GM21529 (cell line): Measurements from ENCODE around the gene TMEM141.
A peak's percentile ranks its signal among the peaks of the same experiment; 100 is the strongest.
"Not testable (repeated sequence)": the region's sequence is repeated elsewhere in the genome, so short reads cannot be mapped to it uniquely, and the experiment has no call there.

ENCODE experiments used
- ATAC-seq: cut with Tn5 transposase; IDR thresholded peaks from one replicate; pipeline ENCODE4 v1.9.1; 2021; ENCODE audit not compliant: unreplicated experiment

The TMEM141 gene

DNA sequence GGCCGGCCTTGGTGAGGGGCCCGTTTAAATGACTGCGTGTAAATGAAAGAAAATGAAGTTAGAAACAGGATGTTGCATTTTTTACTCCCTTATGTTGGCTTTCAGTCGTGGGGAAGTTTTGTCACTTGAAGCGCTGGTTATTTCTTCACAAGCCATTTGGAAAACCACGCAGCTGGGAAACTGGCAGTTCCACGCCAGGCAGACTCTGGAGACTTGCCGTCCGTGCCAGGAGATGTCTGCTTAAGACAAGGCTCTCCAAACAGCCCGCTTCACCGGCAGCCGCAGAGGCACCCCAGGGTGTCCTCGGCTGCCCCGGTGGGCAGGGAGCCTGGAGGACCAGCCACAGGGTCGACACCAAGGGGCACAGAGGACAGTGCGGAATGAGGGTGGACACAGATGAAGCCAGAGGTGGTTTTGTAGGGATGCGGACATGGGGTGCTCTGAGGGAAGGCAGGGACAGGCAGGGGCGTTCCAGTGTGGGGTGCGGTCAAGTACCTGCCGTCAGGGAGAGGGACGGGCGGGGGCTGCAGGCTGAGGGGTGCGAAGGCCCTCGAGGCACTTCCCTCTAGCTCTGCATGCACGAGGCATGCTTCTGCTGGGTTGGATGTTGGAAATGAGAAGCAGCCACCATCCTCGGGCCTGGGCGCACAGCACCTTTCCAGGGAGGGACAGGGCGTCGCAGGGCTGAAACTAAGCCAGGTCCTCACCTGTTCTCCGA, 40.0 kb downstream of the TMEM141 start:
- no peak for ATAC-seq

DNA sequence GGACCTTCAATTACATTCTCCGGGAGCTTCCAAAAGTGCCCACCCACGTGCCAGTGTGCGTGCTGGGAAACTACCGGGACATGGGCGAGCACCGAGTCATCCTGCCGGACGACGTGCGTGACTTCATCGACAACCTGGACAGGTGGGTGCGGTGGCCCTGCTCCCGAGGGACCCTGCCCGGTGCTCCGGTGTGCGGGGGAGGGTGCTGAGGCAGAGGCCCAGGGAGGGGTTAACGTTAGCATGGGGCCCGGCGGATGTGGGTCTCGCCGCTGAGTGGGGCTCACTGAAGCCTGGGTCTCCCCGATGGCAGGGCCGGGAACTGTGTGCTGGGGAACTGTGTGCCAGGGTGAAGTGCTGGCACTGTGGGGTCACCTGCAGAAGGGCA, 40.6 kb downstream of the TMEM141 start:
- ATAC-seq: no peak

DNA sequence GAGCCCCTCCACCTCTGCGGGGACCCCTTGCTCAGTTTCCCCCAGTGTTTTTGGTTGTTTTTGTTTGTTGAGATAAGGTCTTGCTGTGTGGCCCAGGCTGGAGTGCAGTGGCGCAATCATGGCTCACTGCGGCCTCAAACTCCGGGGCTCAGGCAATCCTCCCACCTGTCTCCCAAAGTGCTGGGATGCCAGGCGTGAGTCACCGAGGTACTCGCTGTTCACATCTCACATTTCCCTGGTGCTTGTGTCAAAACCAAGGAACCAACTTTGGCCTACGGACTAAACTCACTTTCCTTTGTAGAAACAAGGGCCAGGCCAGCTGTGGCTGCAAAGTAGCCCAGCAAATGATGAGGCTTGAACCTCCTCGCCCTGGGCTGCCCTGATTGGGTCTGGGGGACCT, 41.4 kb downstream of the TMEM141 start:
- ATAC-seq: no peak

DNA sequence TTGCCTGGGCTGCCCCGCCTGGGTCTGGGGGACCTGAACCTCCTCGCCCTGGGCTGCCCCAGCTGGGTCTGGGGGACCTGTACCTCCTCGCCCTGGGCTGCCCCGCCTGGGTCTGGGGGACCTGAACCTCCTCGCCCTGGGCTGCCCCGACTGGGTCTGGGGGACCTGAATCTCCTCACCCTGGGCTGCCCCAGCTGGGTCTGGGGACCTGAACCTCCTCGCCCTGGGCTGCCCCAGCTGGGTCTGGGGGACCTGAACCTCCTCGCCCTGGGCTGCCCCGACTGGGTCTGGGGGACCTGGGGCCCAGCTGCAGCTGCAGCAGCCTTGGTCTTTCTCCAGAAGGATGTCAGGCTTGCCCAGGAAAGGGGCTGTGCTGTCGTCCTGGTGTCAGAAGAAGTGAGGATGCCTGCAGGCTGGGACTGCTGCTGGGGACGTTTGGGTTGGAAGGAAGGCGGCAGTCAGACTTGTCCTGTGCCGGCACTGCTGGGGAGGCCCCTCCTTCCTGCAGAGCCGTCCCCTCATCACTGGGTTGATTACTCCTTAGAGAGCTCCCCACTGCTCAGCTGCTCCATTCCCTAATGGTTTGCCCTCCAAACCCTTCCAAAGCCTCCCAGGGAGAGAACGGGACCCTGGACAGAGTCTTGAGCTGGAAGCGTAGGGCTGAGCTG, 42.4 kb downstream of the TMEM141 start:
- ATAC-seq: not testable (repeated sequence)

DNA sequence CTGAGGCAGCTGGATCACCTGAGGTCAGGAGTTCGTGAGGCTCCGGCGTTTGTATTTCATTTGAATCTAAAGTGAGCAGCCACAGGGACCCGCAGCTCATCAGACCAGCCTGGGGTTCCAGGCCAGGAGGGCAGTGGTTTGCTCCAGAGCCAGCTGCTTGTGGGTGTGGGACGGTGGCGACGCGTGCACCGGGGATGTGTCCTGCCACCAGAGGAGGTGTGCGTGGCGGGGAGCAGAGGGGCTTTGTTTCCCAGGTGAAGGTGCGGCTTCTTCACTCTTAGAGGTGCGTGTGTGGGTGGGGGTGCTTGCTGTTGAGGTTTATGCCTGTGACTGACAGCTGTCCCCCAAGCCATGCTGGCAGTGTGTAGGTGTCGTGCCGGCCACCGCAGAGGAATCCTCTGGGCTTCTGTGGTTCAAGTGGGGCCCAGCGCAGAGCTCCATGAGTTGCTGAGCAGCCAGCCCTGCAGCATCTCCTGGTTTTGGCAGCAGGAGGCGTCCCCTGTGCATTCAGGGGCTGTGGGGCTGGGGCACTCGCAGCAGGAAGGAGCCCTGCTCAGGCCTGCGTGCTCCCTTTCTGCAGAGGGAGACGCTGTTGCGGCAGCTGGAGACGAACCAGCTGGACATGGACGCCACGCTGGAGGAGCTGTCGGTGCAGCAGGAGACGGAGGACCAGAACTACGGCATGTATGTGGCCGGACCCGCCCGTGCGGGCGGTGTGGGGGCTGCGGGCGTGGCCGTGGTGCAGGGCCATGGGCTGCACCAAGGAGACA, 44.2 kb downstream of the TMEM141 start:
- ATAC-seq: no peak

DNA sequence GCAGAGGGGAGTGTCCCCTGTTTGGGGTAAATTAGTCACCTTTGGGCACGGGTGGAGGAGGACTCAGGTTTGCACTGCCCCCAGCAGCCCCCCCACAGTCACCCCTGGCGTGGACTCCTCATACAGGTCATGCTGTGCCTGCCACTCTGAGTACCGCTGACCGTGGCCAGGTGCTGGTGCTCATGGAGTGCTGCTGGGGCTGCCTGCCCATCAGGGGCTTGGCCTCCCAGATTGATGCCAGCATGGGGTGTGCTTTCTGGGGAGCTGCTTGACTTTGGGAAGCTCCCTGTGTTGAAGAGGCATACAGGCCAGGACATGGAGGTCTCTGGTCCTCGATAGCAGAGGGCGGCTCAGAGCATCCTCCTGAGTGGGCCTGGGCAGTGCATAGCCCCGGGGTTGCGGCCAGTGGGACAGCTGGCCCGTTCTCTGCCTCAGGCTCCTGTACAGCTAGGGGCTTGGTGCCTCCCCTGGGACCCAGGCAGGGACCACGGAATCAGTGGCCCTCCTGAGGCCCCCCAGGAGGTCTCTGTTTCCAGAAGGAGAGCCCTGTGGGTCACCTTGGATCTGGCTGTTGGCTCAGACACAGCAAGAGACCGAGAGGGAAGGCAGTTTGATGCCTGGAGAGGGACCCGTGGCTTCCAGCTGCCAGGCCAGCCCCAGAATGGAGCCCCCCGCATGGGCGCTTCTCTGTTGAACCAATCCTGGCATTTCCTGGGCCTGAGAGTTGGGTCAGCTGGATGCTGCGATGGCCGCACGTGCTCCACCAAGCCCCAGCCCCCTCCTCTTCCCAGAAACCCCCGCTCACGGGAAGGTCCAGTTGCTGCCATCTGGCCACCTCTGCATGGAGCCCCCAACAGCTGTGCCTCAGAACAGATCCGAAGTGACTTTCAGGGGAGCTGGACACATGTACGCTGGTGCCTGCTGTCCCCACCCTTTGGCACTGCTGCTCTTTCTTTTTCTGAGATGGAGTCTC, 45.1 kb downstream of the TMEM141 start:
- ATAC-seq: no peak

DNA sequence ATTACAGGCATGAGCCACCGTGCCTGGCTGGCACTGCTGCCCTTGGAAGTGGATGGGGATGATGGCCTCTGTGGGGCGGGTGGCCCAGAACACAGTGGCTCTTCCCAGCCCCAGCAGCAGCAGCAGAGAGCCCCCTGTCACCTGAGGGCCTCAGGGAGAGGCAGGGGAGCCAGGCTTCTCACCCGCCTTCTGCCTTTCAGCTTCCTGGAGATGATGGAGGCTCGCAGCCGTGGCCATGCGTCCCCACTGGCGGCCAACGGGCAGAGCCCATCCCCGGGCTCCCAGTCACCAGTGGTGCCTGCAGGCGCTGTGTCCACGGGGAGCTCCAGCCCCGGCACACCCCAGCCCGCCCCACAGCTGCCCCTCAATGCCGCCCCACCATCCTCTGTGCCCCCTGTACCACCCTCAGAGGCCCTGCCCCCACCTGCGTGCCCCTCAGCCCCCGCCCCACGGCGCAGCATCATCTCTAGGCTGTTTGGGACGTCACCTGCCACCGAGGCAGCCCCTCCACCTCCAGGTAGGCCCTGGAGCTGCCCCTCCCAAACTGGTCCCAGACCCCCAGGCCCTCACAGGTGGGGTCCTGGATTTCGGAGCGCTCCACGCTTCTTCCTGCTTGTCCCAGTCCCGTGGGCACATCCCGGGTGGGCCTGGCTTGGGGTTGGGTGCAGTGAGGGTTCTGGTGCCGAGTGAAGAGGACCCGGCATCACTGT, 46.2 kb downstream of the TMEM141 start:
- no peak for ATAC-seq

DNA sequence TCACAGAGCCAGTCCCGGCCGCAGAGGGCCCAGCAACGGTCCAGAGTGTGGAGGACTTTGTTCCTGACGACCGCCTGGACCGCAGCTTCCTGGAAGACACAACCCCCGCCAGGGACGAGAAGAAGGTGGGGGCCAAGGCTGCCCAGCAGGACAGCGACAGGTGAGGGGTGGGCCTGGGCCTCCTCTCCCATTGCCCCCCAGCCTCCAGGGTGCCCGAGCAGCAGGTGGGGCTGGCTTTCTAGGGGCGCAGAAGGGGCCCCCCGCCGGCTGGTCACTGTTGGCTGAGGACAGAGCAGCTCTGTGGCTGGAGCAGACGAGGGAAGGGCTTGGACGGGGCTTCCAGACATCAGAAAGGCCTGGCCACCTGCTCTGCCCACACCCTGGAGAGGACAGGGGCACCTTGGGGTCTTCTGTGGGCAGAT, 46.7 kb downstream of the TMEM141 start:
- ATAC-seq: not testable (repeated sequence)

DNA sequence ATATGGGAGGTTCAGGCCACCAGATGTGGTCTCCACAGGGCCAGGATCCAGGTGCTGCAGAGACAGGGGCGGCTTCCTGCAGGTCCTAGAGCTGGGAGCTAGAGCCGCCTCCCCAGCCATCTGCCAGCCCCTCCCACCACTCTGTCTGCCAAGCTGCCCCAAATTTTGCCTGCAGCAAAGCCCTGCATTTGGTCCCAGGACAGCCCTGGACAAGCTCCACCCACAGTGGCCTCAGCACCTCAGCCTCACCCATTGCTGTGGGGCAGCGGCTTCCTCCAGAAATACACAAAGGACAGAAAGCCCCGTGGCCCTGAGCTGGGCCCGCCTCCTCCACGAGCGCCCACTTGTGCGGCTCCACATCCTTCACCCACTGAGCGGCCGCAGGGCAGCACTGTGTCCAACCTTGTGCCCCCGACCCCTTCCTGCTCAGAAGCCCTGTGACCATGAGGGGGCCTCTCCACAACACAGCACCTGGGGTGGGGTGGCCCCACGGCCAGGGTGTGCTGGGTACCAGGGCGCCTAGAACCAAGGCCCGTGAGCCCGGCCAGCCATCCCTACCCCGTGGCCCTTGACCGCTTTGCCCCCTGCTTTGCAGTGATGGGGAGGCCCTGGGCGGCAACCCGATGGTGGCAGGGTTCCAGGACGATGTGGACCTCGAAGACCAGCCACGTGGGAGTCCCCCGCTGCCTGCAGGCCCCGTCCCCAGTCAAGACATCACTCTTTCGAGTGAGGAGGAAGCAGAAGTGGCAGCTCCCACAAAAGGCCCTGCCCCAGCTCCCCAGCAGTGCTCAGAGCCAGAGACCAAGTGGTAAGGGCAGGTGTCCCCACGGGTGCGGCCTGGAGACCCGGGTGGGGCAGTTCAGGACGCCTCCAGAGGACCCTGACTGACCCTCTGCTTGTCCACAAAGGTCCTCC, 47.4 kb downstream of the TMEM141 start:
- no peak for ATAC-seq

DNA sequence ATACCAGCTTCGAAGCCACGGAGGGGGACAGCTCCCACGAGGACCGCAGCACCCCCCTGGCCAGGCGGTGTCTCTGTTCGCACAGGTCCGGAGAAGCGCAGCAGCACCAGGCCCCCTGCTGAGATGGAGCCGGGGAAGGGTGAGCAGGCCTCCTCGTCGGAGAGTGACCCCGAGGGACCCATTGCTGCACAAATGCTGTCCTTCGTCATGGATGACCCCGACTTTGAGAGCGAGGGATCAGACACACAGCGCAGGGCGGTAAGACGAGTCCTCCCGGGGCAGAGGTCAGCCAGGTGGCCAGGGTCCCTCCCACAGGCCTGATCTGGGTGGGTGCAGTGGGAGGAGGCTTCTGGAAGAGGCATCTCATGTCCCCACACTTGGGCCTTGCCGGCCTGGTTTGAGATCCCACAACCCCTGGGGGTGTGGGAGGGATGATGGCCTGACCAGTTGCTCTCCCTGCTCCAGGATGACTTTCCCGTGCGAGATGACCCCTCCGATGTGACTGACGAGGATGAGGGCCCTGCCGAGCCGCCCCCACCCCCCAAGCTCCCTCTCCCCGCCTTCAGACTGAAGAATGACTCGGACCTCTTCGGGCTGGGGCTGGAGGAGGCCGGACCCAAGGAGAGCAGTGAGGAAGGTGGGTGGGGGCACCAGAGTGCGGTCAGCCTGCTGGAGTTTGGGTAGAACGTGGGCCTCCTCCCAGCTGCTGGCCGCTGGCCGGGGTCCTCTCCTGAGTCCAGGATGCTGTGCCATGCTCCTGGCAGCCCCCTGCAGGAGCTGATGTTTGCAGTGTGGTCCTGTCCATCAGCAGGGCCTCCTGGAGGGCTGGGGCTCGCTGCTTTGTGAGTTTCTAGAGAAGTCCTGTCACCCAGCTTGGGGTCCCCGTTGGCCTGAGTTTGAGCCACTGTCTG, 48.3 kb downstream of the TMEM141 start:
- no peak for ATAC-seq

DNA sequence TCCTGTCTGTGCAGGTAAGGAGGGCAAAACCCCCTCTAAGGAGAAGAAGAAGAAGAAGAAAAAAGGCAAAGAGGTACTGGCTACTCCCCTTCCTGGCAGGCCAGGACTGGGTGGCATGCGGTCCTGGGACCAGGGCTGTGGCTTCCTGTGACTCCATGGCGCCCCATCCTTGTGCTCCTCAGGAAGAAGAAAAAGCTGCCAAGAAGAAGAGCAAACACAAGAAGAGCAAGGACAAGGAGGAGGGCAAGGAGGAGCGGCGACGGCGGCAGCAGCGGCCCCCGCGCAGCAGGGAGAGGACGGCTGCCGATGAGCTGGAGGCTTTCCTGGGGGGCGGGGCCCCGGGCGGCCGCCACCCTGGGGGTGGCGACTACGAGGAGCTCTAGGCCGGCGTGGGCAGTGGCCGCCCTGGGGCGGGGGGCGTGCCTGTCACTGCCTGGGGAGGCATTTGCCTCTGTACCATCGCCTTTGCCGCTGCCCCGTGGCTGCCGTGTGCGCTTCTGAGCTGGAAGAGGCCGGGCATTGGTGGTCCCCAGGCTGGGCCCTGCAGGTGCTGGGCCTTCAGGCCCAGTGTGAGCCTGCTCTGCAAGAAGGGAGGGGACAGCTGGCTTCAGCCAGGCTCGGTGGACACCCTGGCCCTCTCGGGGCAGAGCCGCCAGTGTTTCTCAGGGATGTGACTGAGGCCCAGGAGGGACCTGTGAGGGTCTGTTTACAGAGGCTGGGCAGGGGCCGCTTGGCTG, 49.2 kb downstream of the TMEM141 start:
- no peak for ATAC-seq

DNA sequence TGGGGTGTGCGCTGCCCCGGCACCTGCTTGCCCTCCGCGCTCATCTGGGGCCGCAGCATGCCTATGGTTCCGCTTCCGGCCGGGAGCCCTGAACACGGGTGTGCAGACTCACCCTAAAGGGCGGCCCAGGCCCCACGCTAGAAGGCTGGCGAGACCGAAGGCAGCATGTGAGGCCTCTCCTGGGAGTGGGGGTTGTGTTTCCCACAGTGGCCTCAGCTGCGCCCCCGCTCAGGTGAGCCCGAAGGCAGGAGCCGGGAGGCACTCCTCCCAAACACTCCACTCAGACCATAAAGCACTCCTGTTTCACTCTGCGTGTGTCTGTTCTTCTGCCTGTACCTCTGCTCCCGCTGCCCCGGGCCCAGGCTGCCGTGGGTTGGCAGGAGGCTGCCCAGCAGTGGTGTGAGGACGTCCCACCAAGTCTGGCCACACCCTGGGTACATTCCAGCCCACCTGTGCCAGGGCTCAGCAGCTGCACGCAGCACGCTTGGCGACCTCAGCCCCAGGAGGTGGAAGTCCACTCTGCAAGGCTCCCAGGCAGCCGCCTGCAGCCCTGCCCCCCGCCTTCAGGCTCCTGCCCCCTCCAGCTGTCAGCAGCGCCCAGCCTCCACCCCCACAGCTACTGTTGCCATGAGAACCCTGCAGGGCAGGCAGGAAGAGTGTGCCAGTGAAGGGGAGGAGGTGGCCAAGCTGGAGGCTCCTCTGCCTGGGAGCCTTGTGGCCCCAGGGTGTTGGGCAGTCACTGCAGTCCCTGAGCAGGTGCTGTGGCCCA, 49.9 kb downstream of the TMEM141 start:
- no peak for ATAC-seq

DNA sequence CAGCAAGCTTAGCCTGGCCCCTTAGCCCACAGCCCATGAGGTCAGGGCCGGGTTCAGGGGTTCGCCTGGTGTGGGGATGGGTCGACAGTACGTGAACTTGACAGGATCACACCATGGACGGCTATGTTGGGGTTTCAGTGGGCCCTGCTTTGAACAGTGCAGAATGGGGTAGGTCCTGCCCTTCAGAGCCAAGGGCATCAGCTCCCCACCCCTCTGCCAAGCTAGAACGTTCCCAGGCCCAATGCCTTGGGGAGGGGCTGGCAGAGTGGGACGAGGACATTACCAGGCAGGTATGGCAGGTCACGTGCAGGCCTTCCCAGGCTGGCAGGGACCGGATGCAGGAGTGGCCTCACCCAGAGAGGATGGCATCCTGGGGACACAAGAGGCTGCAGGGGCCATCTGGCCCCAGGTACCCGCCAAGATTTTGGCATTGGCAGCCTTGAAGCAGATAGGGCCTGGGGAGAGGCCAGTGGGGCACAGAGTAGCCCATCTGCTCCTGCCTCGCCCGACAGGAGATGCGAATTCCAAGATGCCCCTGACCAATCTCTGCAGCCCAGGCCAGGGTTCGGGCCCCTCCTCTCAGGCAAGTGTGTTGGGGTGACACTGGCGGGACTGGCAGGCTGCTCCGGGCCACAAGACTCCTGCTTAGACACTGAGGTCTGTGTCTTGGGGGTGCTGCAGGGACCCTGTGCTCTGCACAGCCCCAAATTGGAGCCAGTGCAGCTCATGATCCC, 50.7 kb downstream of the TMEM141 start:
- ATAC-seq: not testable (repeated sequence)

DNA sequence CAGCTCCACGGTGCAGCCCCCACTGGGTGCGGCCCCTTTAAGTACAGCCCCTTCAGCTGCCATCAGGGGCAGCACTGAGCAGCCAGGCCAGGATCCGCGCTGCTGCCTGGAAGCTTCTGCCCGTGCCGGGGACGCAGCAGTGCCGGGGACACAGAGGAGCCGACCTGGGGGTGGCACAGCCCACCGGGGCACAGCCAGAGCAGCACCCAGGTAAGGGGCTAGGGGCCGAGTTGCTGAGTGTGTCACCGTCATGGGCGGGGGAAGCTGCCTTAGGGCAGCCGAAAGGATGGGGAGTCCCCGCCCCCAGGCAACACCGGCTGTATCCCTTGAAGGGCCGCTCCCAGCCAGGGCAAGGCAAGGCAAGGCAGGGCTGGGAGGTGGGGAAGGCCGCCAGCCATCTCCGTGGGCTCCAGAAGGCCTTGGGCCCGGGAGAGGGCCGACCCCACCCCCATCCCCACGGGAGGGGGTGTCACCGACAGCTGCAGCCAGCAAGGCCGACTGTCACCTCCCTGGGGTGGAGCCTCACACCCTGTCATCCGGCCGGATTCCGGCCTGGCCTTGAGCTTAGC, 51.3 kb downstream of the TMEM141 start, which contains the start of gene AJM1:
Gene AJM1 (plus strand): TSS at position 99 of the 569 bp plus-strand sequence. CDS start 1,937 bp downstream, outside the sequence.
- ATAC-seq: peak; percentile 71
